ENCODE results near the gene TMPRSS13.

- no peak for TF ChIP-seq EZH2 (IDR thresholded peaks at IDR 0.05; ENCODE audit: insufficient read depth, poor library complexity, severe bottlenecking)
- TF ChIP-seq EZH2phosphoT487 (IDR thresholded peaks at IDR 0.05; ENCODE audit: insufficient read depth, low read depth), result no peak
Observed at GRCh38 chr11:117900121-117900648, 29.0 kb downstream of the TMPRSS13 start.
